AG04450 (cell line): ENCODE data around the gene CCNY. TPM values are rescaled to one million over a fixed set of nuclear protein-coding genes. Genes with fewer than 3 reads are reported as not detected.
"Not testable (repeated sequence)": the region's sequence is repeated elsewhere in the genome, so short reads cannot be mapped to it uniquely, and the experiment has no call there.

Source experiments
- CTCF ChIA-PET: fragments of 300-600, 350-600 bp; formaldehyde crosslinking; extraction: SDS; loops from one replicate; lab custom pipeline; 2022; ENCODE audit warnings: antibody characterized with exemption, inconsistent platforms; lab: Charles Lee
- POLR2A ChIA-PET: fragments of 350-600 bp; formaldehyde crosslinking; extraction: SDS; loops from one replicate; lab custom pipeline; 2021; ENCODE audit warnings: antibody characterized with exemption, inconsistent platforms; lab: Yijun Ruan, JAX
- DNase-seq: peaks from one replicate; pipeline ENCODE4 v3.0.0-alpha.2; 2011; ENCODE audit warnings: low read depth, low spot score
- H3K27ac ChIP-seq: one replicate; pipeline ENCODE4 v1.5.1; 2012; ENCODE audit warnings: low read depth, low read length, control low read depth
- H3K27me3 ChIP-seq: one replicate; pipeline ENCODE4 v1.6.0; 2012; ENCODE audit warnings: low read length; ENCODE audit not compliant: control insufficient read depth, insufficient read depth
- H3K4me3 ChIP-seq: 2 replicates; pipeline ENCODE4 v1.5.1; 2011; ENCODE audit warnings: mild to moderate bottlenecking, low read depth, low read length, control low read depth
- H3K9me3 ChIP-seq: 2 replicates; pipeline ENCODE4 v1.5.1; 2012; ENCODE audit warnings: low read length; ENCODE audit not compliant: control insufficient read depth, insufficient read depth
- CTCF ChIP-seq: IDR thresholded peaks from 2 replicates; pipeline ENCODE4 v1.5.1; 2011; ENCODE audit warnings: low read depth, low read length, control low read depth, inconsistent platforms
- polyA plus RNA-seq: library from polyadenylated mRNA; depleted of rRNA; stranded (reverse); fragments of >200 nt; gene quantifications from 2 replicates; pipeline ENCODE4 v1.2.3, GENCODE V29; 2011

The CCNY gene
- polyA plus RNA-seq, 1 experiment = 90.2 TPM

GRCh38 chr10:35417795-35418194, 81.5 kb downstream of the CCNY start:
- DNase-seq = no peak
- POLR2A ChIA-PET = no interaction called here
- Histone ChIP-seq H3K27me3 (no peaks in the 10 kb centered on the region), H3K4me3 (no peak overlapping the region), H3K9me3 (no peaks in the 10 kb centered on the region), H3K27ac (no peak overlapping the region)
- CTCF ChIA-PET = interaction anchor here (0.5 to 1.2 kb wide), 3 partner anchors 9 to 183 kb away, joined by 3 to 5 read pairs (median 3); no protein-coding TSS in a partner anchor
- no peak for TF ChIP-seq CTCF

- CTCF ChIA-PET = interaction anchor here (0.5 kb wide), 1 partner anchor 76 kb away, joined by 5 read pairs; no protein-coding TSS in a partner anchor
- H3K9me3 ChIP-seq, H3K4me3 ChIP-seq, DNase-seq, H3K27ac ChIP-seq, POLR2A ChIA-PET, H3K27me3 ChIP-seq: not testable (repeated sequence)
Observed at GRCh38 chr10:35418580-35418979, 82.3 kb downstream of the CCNY start.

- no peaks in the 10 kb centered on the region for H3K9me3 ChIP-seq
- TF ChIP-seq CTCF = no peak
- no peaks in the 10 kb centered on the region for H3K27me3 ChIP-seq
- ChIA-PET POLR2A (interaction anchor here (0.7 kb wide), 1 partner anchor 179 kb away, joined by 5 read pairs; no protein-coding TSS in a partner anchor), CTCF (interaction anchor here (1.4 kb wide), 1 partner anchor 10 kb away, joined by 4 read pairs; no protein-coding TSS in a partner anchor)
- no peak for DNase-seq
- no peak overlapping the region for H3K4me3 ChIP-seq
- no peak overlapping the region for H3K27ac ChIP-seq
Observed at GRCh38 chr10:35420044-35420443, 83.7 kb downstream of the CCNY start.

GRCh38 chr10:35420827-35421552, 84.7 kb downstream of the CCNY start:
- H3K27me3 ChIP-seq = no peaks in the 10 kb centered on the region
- no peaks in the 10 kb centered on the region for H3K9me3 ChIP-seq
- H3K27ac ChIP-seq = peak overlapping the region; percentile 87
- POLR2A ChIA-PET = interaction anchor here (1.5 to 2.2 kb wide), 2 partner anchors 7 to 12 kb away, joined by 7 to 10 read pairs; no protein-coding TSS in a partner anchor
- CTCF ChIA-PET = interaction anchor here (0.8 to 1.6 kb wide), 3 partner anchors 10 to 295 kb away, joined by 4 to 7 read pairs (median 5); partner anchors contain the start of gene CREM
- TF ChIP-seq CTCF = no peak
- H3K4me3 ChIP-seq = no peak overlapping the region
- DNase-seq = no peak

- DNase-seq = peak; percentile 80
- Histone ChIP-seq H3K9me3 (no peaks in the 10 kb centered on the region), H3K27ac (peak overlapping the region; percentile 87), H3K27me3 (no peaks in the 10 kb centered on the region), H3K4me3 (peak overlapping the region; percentile 26)
- TF ChIP-seq CTCF = no peak
- ChIA-PET CTCF (interaction anchor here (0.8 to 1.6 kb wide), 3 partner anchors 11 to 295 kb away, joined by 4 to 7 read pairs (median 5); partner anchors contain the start of gene CREM), POLR2A (interaction anchor here (0.7 to 2.2 kb wide), 3 partner anchors 8 to 154 kb away, joined by 3 to 10 read pairs (median 7); no protein-coding TSS in a partner anchor)
Observed at GRCh38 chr10:35421553-35422178, 85.4 kb downstream of the CCNY start.
